ENCODE data around the gene USP6NL.

- no peak for TF ChIP-seq EZH2 (IDR thresholded peaks at IDR 0.05; ENCODE audit: low read depth)
- TF ChIP-seq CTCF (conservative IDR thresholded peaks at IDR 0.05), result no peak
Measured at GRCh38 chr10:11511321-11511720, 100.1 kb downstream of the USP6NL start.
